CD4-positive, alpha-beta T cell treated with Interleukin-6 at 100 ng/mL for 8 hours (primary cell): ENCODE measurements around the gene NFYB.

Experiments used
- DNase-seq: peaks from one replicate; pipeline ENCODE4 v3.0.0-alpha.2; 2020; ENCODE audit warnings: mixed read lengths, low spot score

NFYB gene

GRCh38 chr12:104155711-104156555, 17.9 kb upstream of the NFYB start:
- DNase-seq = no peak

- DNase-seq = no peak
Measured at GRCh38 chr12:104154806-104155205, 16.8 kb upstream of the NFYB start.

- no peak for DNase-seq
Measured at GRCh38 chr12:104154286-104154685, 16.3 kb upstream of the NFYB start.

GRCh38 chr12:104152685-104153241, 14.8 kb upstream of the NFYB start:
- DNase-seq = no peak

DNA sequence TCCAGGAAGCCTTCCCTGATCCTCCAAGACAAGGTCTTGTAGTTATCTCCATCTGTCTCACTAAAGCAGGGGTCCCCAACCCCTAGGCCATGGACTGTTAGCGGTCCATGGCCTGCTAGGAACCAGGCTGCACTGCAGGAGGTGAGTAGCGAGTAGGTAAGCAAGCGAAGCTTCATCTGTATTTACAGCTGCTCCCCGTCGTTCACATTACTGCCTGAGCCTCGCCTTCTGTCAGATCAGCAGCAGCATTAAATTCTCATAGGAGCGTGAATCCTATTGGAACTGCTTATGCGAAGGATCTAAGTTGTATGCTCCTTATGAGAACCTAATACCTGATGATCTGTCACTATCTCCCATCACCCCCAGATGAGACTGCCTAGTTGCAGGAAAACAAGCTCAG, 12.4 kb upstream of the NFYB start:
- DNase-seq = no peak

DNA sequence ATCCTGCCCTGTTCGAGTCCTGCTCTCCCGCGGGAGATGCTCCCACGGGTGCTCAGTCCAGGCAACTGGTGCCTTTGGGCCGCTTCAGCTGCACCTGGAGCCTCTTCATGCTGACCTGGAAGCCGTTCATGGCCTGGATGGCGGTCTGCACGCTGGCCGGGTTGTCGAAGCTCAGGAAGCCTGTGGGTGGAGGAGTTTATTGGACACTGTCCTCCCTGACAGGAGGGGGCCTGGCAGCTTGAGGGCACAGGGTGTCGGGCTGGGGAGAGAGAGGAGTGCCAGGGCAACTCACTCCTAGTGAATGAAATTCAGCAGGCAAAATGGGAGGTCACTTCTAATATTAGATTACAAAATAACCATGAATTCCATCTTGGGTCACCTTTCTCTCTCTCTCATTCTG, 9.3 kb upstream of the NFYB start:
- no peak for DNase-seq

DNA sequence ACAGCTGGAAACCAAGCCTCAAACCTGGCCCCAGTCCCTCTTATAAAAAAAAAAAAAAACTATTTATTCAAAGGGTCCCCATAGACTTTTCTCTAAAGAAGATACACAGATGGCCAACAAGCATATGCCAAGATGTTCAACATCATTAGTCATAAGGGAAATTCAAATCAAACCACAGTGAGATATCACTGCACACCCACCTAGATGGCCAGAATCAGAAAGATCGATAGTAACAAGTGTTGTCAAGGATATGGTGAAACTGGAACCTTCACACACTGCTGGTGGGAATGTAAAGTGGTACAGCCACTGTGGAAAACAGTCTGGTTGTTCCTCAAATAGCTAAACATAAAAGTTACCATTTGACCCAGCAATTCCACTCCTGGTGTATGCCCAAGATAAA, 5.9 kb upstream of the NFYB start:
- DNase-seq = no peak

- no peak for DNase-seq
Measured at GRCh38 chr12:104143002-104143401, 5.0 kb upstream of the NFYB start.

DNA sequence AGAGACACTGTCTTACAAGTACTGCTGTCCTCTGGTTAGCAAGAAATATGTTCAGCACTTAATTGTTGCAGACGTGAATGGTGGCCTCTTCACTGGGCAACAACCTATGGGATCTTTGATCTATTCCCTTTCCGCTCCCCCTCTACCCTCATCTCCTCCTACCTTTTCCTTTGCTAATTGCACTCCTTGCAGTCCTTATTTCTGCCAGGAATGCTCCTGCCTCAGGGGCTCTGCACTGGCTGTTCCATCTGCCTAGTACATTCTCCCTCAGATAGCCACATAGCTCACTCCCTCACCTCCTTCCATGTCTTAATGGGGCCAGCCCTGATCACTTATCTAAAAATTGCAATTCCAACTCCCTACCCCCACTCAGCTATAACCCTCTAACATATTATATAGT, 4.5 kb upstream of the NFYB start:
- no peak for DNase-seq

GRCh38 chr12:104138797-104139152, 765 bp upstream of the NFYB start:
- no peak for DNase-seq

DNA sequence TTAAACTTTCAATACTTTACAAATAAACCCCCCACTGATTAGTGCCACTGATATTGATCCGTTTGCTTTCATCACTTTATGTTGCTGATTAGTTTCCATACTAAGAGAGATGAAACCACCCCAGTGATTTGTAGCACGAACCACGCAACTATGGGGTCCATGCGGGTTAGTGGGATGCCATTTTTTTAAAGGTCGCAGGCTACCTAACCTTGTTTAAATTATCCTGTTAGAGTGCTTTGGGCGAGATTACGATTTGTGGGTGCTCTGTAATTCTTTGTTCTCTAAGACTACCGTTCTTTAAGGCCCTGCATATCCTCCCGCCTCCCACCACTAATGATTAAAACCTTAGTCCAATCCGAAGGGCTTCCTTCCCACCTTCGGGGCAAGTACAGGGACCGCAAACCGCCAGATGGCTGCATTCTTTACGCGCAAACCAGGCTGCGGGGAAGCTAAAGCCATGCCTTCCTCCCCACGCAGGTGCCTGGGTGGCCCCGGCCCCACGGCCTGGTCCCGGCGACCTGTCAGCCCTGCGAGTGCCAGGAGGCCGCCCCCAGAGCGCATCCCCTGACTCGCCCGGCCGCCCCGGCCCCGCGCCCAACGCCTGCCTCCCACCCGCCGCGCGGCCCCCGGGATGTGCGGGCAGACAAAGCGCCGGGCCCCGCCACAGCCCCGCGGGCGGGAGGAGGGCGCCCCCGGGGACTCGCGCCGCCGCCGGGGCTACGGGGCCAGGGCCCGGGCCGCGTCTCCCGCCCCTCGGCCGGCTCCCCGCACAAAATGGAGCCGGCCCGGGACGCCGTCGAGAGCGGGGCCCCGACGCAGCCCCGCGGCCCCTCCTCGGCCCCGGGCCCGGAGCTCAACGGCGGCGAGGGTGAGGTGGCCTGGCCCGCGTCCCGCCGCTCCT, 759 bp downstream of the NFYB start:
- DNase-seq = peak; percentile 31

- no peak for DNase-seq
Measured at GRCh38 chr12:104136577-104136976, 1.4 kb downstream of the NFYB start.

GRCh38 chr12:104134882-104135281, 3.1 kb downstream of the NFYB start:
- DNase-seq = no peak

- no peak for DNase-seq
Measured at GRCh38 chr12:104133866-104134265, 4.1 kb downstream of the NFYB start.

DNA sequence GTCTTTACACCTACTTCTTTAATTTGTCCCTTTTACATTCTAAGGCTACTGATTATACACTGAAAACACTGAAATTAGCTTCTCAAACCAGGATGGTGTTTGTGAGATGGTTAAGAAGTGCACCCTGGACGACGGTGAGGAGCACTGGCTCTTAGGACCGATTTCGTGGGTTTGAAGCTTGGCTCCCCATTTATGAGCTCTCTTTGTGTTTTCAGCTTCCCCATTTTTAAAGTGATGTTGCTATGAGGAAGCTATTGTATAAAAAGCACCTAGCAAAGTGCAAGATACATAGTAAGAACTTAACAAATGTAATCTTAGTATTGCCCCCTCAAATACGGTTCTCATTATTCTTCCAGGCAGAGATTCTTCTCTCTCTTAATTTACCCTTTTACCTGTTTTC, 4.7 kb downstream of the NFYB start:
- DNase-seq = no peak

- no peak for DNase-seq
Measured at GRCh38 chr12:104132351-104132956, 5.6 kb downstream of the NFYB start.

DNA sequence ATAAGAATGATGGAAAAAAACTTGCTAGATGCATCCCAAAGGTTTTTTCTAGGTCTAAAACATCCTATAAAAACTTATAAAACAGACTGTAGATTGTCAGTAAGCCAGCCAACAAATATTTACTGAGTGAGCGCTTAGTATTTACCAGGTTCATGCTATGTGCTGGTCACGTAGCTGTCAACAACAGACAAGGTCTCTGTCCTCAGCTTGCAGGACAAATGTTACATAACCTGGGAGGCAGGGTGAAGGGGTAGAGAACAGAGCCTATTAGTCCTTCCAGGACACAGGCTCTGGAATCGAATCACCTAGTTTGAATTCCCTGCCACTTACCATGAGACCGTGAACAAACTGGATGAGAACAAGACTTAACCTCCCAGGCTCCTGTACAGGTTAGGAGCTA, 6.4 kb downstream of the NFYB start:
- no peak for DNase-seq

DNA sequence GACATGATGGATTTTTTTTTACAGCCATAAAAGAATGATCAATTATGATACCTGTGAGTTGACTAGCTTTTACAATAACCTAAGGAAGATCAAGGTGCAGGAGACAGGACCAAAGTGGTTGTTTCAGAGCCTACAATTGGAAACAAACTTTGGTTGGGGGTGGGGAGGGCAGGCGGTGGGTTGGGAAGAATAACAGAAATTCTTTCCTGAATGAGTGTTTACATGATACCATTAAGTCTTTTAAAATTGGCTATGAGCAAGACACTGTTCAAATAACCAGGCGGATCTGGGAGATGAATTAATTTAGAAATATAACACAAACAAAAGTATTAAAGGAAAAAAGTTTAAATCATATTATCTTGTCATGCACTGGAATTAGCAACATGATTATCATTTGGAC, 7.2 kb downstream of the NFYB start:
- DNase-seq = no peak

- DNase-seq = no peak
Measured at GRCh38 chr12:104126548-104126947, 11.5 kb downstream of the NFYB start.

DNA sequence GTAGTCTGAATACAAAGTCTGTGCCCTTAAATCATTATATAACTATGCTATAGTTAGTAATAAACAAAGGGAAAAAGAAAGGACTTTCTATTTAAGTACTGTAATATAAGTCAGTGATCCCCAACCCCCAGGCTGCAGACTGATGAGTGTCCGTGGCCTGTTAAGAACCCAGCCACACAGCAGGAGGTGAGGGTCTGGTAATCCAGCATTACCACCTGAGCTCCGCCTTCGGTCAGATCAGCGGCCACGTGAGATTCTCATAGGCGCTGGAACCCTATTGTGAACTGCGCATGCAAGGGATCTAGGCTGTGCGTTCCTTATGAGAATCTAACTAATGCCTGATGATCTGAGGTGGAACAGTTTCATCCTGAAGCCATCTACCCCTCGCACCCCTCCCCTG, 15.7 kb downstream of the NFYB start:
- DNase-seq = no peak

DNA sequence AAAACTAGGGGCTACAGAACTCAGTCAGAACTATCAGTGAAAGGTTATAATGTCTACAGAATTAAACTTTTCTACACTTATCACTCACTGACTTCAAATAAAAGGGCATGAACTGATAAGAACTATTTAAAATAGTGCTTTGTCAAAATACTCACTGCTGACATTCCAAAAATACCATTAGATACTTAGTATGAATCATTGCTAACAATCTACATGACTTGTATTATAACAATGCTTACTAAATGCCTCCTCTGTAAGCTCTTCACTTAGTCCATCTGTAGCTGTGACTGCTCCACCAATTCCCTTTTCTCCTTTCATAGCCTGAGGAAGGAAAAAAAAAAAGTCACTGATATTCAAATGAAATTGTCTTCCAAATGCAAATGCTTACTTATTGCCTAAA, 17.0 kb downstream of the NFYB start:
- DNase-seq = no peak

GRCh38 chr12:104115587-104115975, 22.4 kb downstream of the NFYB start:
- DNase-seq = no peak
